22Rv1 (cell line): Measurements from ENCODE around the gene ZNF160.

Experiments used
- CTCF ChIP-seq: fragments of 450-650 bp; IDR thresholded peaks from 2 replicates; pipeline ENCODE4 v1.5.1; 2017; ENCODE audit warnings: mild to moderate bottlenecking
- ZFX ChIP-seq: fragments of 450-650 bp; IDR thresholded peaks from 2 replicates; pipeline ENCODE4 v1.6.1; 2017; ENCODE audit warnings: antibody characterized with exemption, borderline replicate concordance

- TF ChIP-seq CTCF: no peak
- TF ChIP-seq ZFX: no peak
Observed at GRCh38 chr19:53082929-53083328, 20.3 kb downstream of the ZNF160 start.
